Measurements from ENCODE around the gene BTBD10.

- TF ChIP-seq CTCF (IDR thresholded peaks at IDR 0.05; ENCODE audit: low read depth, low read length) (no peak), EZH2phosphoT487 (IDR thresholded peaks at IDR 0.05; ENCODE audit: low read depth) (no peak)
Observed at GRCh38 chr11:13405220-13405619, 57.8 kb downstream of the BTBD10 start.

Measured in OCI-LY3 (cell line).